GM12892 (cell line): ENCODE results near the gene ANTXR1.

ENCODE experiments used
- POLR2A ChIP-seq: IDR thresholded peaks from 2 replicates; pipeline ENCODE4 v1.6.1; 2011; ENCODE audit warnings: low read depth, low read length, control low read depth
- POLR2AphosphoS5 ChIP-seq: IDR thresholded peaks from 2 replicates; pipeline ENCODE4 v1.6.1; 2011; ENCODE audit warnings: low read depth, low read length, control low read depth
- TAF1 ChIP-seq: IDR thresholded peaks from 2 replicates; pipeline ENCODE4 v1.6.1; 2011; ENCODE audit warnings: low read depth, mild to moderate bottlenecking, control low read depth, low read length, borderline replicate concordance

GRCh38 chr2:69138247-69138772, 125.3 kb downstream of the ANTXR1 start:
- TF ChIP-seq POLR2AphosphoS5 (no peak), POLR2A (no peak), TAF1 (no peak)
